Osteocyte (in vitro differentiated cells): ENCODE data around the gene MEX3D. TPM values are rescaled to one million over a fixed set of nuclear protein-coding genes. Genes with fewer than 3 reads are reported as not detected.

ENCODE experiments used
- DNase-seq: peaks from one replicate; pipeline ENCODE4 v3.0.0; 2021; ENCODE audit warnings: mixed read lengths; ENCODE audit not compliant: unreplicated experiment; ENCODE audit errors: extremely low spot score
- H3K27ac Mint-ChIP-seq: one replicate; pipeline ENCODE4 v1.8.0; 2021; ENCODE audit warnings: mild to moderate bottlenecking, mixed read lengths; ENCODE audit not compliant: unreplicated experiment
- H3K27me3 Mint-ChIP-seq: one replicate; pipeline ENCODE4 v1.8.0; 2021; ENCODE audit warnings: mixed read lengths; ENCODE audit not compliant: unreplicated experiment
- H3K36me3 Mint-ChIP-seq: one replicate; pipeline ENCODE4 v1.8.0; 2021; ENCODE audit warnings: mixed read lengths; ENCODE audit not compliant: unreplicated experiment
- H3K4me1 Mint-ChIP-seq: one replicate; pipeline ENCODE4 v1.8.0; 2021; ENCODE audit warnings: mixed read lengths; ENCODE audit not compliant: unreplicated experiment
- H3K4me3 Mint-ChIP-seq: one replicate; pipeline ENCODE4 v1.8.0; 2021; ENCODE audit warnings: mild to moderate bottlenecking, moderate library complexity, mixed read lengths; ENCODE audit not compliant: unreplicated experiment
- H3K9me3 Mint-ChIP-seq: one replicate; pipeline ENCODE4 v1.8.0; 2021; ENCODE audit warnings: mixed read lengths; ENCODE audit not compliant: unreplicated experiment
- CTCF ChIP-seq: fragments of 200-600 bp; sonication (generic); IDR thresholded peaks from 2 replicates; pipeline ENCODE4 v1.5.0; 2021; ENCODE audit warnings: antibody characterized with exemption, mild to moderate bottlenecking, moderate library complexity
- total RNA-seq: library from RNA; stranded (reverse); gene quantifications from 2 replicates; pipeline ENCODE4 v1.2.1, GENCODE V29; 2021

MEX3D gene
- total RNA-seq, 1 donor from 2014 or later: 65.5 TPM

GRCh38 chr19:1592755-1593500 lies 24.8 kb upstream of the MEX3D start, which contains the start of gene MBD3:
MBD3 (minus strand) TSS chr19:1592865; CDS start chr19:1592631, 234 bp downstream.
- no peaks in the 10 kb centered on the region for H3K27me3 Mint-ChIP-seq
- H3K9me3 Mint-ChIP-seq: no peaks in the 10 kb centered on the region
- peak; percentile 99 for DNase-seq
- peak within 1 kb of the TSS; percentile 93 for H3K27ac Mint-ChIP-seq
- H3K4me1 Mint-ChIP-seq: peaks cover 23% of the 10 kb centered on the region
- peak within 1 kb of the TSS; percentile 89 for H3K4me3 Mint-ChIP-seq
- no peak for TF ChIP-seq CTCF
- H3K36me3 Mint-ChIP-seq: peaks cover 9% of the 10 kb centered on the region

DNA sequence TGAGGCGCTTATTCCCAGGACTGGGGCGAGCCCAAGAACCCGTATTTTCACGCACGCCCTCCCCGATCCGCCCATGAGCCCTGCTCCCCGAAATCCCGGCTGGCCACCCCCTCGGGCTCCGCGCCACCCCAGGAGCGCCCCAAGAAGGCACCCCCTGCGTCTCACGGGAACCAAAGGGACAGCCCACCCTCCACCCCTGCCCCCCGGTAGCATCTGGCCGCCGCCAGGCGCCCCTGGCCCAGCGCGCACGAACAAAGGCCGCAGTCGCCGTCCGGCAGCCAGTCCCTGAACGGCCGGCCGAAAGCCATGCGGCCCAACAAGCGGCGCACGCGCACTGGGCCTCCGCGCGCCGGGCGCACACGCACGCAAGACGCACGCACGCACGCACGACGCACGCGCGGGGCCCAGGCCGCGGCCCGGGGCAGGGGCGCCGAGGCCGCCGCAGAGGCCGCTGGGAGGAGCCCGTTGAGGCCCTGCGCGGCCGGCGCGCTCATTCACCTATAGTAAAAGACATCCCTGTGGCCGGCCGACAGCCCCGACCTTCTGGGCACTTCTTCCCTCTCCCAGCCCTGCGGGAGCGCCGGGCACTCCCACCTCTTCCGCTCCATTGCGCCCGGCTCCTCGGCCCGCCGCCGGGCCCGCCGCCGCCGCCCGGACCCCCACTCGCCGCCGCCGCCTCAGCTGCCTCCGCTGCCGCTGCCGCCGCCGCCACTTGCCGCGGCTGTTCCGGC lies 24.1 kb upstream of the MEX3D start:
- Mint-ChIP-seq H3K27me3 (no peaks in the 10 kb centered on the region), H3K9me3 (no peaks in the 10 kb centered on the region), H3K4me1 (peaks cover 29% of the 10 kb centered on the region), H3K4me3 (peak overlapping the region; percentile 87), H3K36me3 (peaks cover 4% of the 10 kb centered on the region), H3K27ac (peak overlapping the region; percentile 83)
- peak; percentile 96 for DNase-seq
- no peak for TF ChIP-seq CTCF

GRCh38 chr19:1591421-1592023 lies 23.4 kb upstream of the MEX3D start:
- DNase-seq: no peak
- no peaks in the 10 kb centered on the region for H3K27me3 Mint-ChIP-seq
- H3K27ac Mint-ChIP-seq: peak overlapping the region; percentile 83
- H3K4me1 Mint-ChIP-seq: peaks cover 29% of the 10 kb centered on the region
- H3K36me3 Mint-ChIP-seq: peaks cover 2% of the 10 kb centered on the region
- peak overlapping the region; percentile 87 for H3K4me3 Mint-ChIP-seq
- H3K9me3 Mint-ChIP-seq: no peaks in the 10 kb centered on the region
- TF ChIP-seq CTCF: no peak

DNA sequence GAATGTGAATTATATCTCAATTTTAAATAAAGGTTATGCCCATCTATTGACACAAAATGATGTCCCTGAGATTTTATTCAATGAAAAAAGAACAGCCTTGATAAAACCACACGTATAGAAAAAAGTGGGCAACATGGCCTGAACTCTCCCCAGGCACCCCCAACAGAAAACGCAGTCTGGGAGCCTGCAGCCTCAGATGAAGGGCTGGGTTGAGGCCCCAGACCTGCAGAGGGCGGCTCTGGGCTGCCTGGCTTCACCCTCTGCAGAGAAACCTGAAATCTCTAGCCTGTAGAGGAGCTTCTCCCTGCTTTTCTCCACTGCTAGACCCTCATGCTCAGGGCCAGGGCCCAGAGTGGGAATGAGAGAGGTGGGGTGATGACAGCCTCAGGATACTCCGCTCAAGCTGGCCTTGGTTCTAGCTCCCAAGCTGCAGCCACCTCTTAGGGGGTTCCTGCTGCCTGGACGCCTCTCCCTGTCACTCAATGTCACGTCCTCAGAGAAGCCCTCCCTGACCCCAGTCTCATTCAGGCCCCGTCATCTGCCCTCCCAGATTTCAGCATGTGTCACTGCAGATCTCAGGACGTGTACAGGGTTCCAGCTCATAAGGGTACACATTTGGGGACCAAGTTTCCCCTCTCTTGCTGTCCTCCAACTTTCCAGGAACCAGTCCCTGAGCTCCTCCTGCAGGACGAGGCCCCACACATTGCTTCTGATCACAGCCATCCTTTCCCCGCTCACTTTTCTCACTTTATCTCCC lies 22.7 kb upstream of the MEX3D start:
- Mint-ChIP-seq H3K27ac (peak overlapping the region; percentile 83), H3K4me3 (peak overlapping the region; percentile 87), H3K36me3 (peaks cover 2% of the 10 kb centered on the region), H3K27me3 (no peaks in the 10 kb centered on the region), H3K9me3 (no peaks in the 10 kb centered on the region), H3K4me1 (peaks cover 29% of the 10 kb centered on the region)
- no peak for DNase-seq
- peak; percentile 41 for TF ChIP-seq CTCF
